ENCODE results near the gene FRMD8. TPM values are rescaled to one million over a fixed set of nuclear protein-coding genes. Genes with fewer than 3 reads are reported as not detected.
A peak's percentile ranks its signal among the peaks of the same experiment; 100 is the strongest.

The FRMD8 gene
- total and polyA plus RNA-seq, 9 of the 15 experiments (the other 6 are each of a cell fraction or from before 2014, with no cell fraction given): 4.5 to 54.5 (median 15.8) TPM

- TF ChIP-seq POLR3G (IDR thresholded peaks at IDR 0.05; ENCODE audit: extremely low read depth, insufficient read length, insufficient replicate concordance) (no peak), ZNF766 (CRISPR knock-in tag; conservative IDR thresholded peaks at IDR 0.05) (no peak), PYGO2 (tag; IDR thresholded peaks at IDR 0.05) (no peak), BRD4 (IDR thresholded peaks at IDR 0.05) (no peak), DIDO1 (tag; IDR thresholded peaks at IDR 0.05; ENCODE audit: low read depth) (no peak), TRIM24 (IDR thresholded peaks at IDR 0.05) (no peak), CTBP1 (IDR thresholded peaks at IDR 0.05; ENCODE audit: borderline replicate concordance) (no peak), ELK3 (CRISPR knock-in tag; IDR thresholded peaks at IDR 0.05) (0 out of 2 replicates have a peak, but pooled peaks have one; percentile 28), KAT2B (IDR thresholded peaks at IDR 0.05; ENCODE audit: low read depth, low read length) (no peak), ZNF655 (CRISPR knock-in tag; IDR thresholded peaks at IDR 0.05) (no peak), YY1 (IDR thresholded peaks at IDR 0.05; ENCODE audit: borderline replicate concordance in 1 of 3, control insufficient read depth in 1 of 3, extremely low read depth in 1 of 3, insufficient read depth in 3 of 3, insufficient read length in 1 of 3, insufficient replicate concordance in 2 of 3, low read depth in 1 of 3, low read length in 2 of 3) (no peak), AFF4 (CRISPR knock-in tag; IDR thresholded peaks at IDR 0.05) (0 out of 2 replicates have a peak, but pooled peaks have one; percentile 25), ZBTB8A (IDR thresholded peaks at IDR 0.05; ENCODE audit: partially characterized antibody) (no peak), MLLT1 (IDR thresholded peaks at IDR 0.05) (peak in 1 of 2 experiments; percentile 52; a peak in 2 of 4 replicates), HDAC8 (tag; IDR thresholded peaks at IDR 0.05) (no peak), ZNF174 (CRISPR knock-in tag; IDR thresholded peaks at IDR 0.05) (0 out of 2 replicates have a peak, but pooled peaks have one; percentile 22), POU5F1 (IDR thresholded peaks at IDR 0.05; ENCODE audit: borderline replicate concordance, low read depth, low read length, partially characterized antibody) (no peak), CEBPB (tag; IDR thresholded peaks at IDR 0.05) (peak; percentile 53; the same call in 1 of the 2 replicates), KHSRP (IDR thresholded peaks at IDR 0.05) (peak; percentile 22; the same call in 1 of the 2 replicates), CHD1 (IDR thresholded peaks at IDR 0.05; ENCODE audit: low read length) (peak; percentile 22)
Observed at GRCh38 chr11:65430406-65431217, 44.2 kb downstream of the FRMD8 start (continued).

Data from K562 (cell line).